SK-N-MC (cell line): ENCODE results near the gene ESYT3.

Source experiments
- EZH2 ChIP-seq: fragments of 200-600 bp; sonication (generic); IDR thresholded peaks from one replicate; pipeline ENCODE4 v1.6.1; 2017; ENCODE audit warnings: antibody characterized with exemption
- FOXP2 ChIP-seq: optimal IDR thresholded peaks from 2 replicates; pipeline ENCODE3; 2011; ENCODE audit warnings: mild to moderate bottlenecking, moderate library complexity; ENCODE audit not compliant: insufficient read depth; ENCODE audit errors: extremely low read length, control extremely low read depth
- POLR2AphosphoS5 ChIP-seq: IDR thresholded peaks from 2 replicates; pipeline ENCODE4 v1.6.1; 2012; ENCODE audit warnings: mild to moderate bottlenecking, low read depth, low read length, borderline replicate concordance

- TF ChIP-seq EZH2 (no peak), POLR2AphosphoS5 (no peak), FOXP2 (no peak)
Observed at GRCh38 chr3:138477120-138477519, 42.7 kb downstream of the ESYT3 start.
